GM21447 (cell line): ENCODE results near the gene ATG13.
A peak's percentile ranks its signal among the peaks of the same experiment; 100 is the strongest.
"Not testable (repeated sequence)": the region's sequence is repeated elsewhere in the genome, so short reads cannot be mapped to it uniquely, and the experiment has no call there.

Source experiments
- ATAC-seq: cut with Tn5 transposase; IDR thresholded peaks from one replicate; pipeline ENCODE4 v1.9.1; 2021; ENCODE audit not compliant: unreplicated experiment

The ATG13 gene

GRCh38 chr11:46617134-46617971, at the start of gene ATG13, which contains the start of gene HARBI1:
Gene ATG13, plus strand, starts transcription at chr11:46617553. Its CDS starts 26,739 bp downstream, at chr11:46644292.
Gene HARBI1, minus strand, starts transcription at chr11:46617227. Its CDS starts 990 bp downstream, at chr11:46616237.
- ATAC-seq = peak; percentile 89

GRCh38 chr11:46570790-46571398, 46.5 kb upstream of the ATG13 start:
- no peak for ATAC-seq

- no peak for ATAC-seq
Observed at GRCh38 chr11:46574656-46575055, 42.7 kb upstream of the ATG13 start.

- ATAC-seq = no peak
Observed at GRCh38 chr11:46577058-46577457, 40.3 kb upstream of the ATG13 start.

DNA sequence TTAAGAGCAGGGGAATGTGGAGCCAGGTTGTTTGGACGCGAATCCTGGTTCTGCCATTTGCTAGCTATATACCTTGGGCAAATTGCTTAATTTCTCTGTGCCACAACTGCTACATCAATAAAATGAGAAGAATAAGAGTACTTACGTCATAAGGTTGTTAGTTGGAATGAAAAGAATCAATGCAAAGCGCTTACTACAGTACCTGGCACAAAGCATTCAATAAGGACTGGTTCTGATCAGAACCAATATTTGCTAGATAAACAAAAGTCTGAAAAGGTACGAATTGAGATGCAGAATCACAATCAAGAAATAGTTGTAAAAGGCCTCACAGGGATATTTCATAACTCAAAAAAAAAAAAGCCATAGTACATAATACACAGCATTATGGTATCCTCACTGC, 34.8 kb upstream of the ATG13 start:
- ATAC-seq = no peak

GRCh38 chr11:46583513-46583912, 33.8 kb upstream of the ATG13 start:
- not testable (repeated sequence) for ATAC-seq

DNA sequence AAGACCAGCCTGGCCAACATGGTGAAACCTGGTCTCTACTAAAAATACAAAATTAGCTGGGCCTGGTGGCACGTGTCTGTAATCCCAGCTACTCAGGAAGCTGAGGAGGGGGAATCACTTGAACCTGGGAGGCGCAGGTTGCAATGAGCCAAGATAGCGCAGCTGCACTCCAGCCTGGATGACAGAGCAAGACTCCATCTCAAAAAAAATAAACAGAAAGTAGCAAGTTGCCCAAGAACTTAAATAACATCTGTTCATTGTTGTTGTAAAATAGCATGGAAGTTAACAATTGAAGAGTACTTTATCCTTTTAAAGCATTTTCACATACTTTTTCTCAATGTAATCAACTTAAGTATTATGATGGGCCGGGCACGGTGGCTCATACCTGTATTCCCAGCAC, 29.2 kb upstream of the ATG13 start:
- no peak for ATAC-seq

DNA sequence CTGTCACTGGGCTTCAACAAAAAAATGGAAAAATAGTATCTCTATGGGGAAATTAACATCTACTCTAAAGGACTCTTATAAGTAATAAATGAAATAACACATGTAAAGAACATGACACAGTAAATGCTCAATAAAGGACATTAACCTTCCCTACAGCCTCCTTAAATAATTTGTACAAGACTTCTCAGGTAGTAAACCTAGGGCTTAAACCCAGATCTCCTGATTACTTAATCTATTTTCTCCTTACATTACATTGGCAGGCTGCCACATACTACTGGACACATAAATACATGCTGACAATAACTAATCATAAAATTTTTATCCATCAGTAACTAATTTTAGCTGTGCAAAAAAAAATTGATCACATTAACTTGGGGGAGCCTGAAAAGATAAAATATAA, 28.4 kb upstream of the ATG13 start:
- ATAC-seq = no peak

- ATAC-seq = no peak
Observed at GRCh38 chr11:46590740-46591605, 26.4 kb upstream of the ATG13 start.

DNA sequence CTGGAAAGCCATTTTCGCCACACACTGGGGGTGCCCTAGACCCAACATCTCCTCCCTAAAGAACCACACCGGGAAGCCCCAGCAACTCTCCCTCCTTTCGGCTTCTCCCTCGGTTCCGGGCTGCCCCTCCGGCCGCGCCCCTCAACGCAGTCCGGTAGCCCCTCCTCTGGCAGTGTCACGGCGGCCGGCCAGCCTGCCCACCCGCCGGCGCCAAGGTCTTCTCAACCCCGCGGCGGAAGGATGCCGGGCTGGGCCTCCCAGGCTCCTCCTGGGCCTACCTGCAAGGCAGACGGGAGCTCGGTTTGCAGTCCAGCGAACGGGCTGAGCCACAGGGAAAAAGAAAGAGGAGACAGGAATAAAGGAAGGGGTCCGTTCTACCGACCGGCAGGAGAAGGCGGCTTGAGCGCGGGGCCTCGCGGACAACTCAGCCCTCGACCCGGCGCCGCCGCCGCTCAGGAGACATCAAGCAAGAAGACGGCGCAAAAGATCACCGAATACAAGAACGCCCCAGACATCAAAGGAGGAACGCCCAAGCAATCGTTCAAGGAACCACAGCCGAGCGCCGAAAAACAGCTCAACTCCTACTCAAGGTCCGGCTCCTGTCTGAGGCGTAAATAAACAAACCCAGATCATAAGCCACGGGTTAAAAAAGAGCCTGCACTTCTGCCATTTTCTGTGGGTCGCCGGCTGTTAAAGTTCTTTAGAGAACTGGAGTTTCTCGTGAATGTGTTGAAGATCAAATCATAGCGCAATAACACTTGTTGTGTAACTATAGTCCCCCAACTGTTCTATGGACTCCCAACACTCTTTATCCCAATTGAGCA, 23.6 kb upstream of the ATG13 start, which contains the start of gene AMBRA1:
Gene AMBRA1, minus strand, starts transcription at position 474 of the 824 bp plus-strand sequence. CDS start 45,643 bp downstream, outside the sequence.
- ATAC-seq = peak; percentile 82

DNA sequence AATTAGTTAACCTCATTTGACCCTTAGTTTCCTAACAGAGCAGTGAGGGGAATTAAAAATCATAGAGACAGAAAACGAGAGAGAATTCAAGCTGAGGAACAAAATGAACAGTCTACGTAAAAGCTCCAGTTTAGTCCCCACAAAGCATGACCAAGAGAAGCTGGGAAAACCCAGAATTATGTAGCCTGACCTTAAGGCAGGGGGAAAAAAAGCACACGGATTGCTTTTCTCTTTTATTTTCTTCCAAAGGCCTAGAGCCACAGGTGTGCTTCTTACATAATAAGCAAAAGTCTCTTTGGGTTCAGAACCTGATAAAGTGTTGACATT, 23.0 kb upstream of the ATG13 start:
- ATAC-seq = no peak

- no peak for ATAC-seq
Observed at GRCh38 chr11:46594785-46595184, 22.6 kb upstream of the ATG13 start.

- ATAC-seq = no peak
Observed at GRCh38 chr11:46597155-46597554, 20.2 kb upstream of the ATG13 start.

DNA sequence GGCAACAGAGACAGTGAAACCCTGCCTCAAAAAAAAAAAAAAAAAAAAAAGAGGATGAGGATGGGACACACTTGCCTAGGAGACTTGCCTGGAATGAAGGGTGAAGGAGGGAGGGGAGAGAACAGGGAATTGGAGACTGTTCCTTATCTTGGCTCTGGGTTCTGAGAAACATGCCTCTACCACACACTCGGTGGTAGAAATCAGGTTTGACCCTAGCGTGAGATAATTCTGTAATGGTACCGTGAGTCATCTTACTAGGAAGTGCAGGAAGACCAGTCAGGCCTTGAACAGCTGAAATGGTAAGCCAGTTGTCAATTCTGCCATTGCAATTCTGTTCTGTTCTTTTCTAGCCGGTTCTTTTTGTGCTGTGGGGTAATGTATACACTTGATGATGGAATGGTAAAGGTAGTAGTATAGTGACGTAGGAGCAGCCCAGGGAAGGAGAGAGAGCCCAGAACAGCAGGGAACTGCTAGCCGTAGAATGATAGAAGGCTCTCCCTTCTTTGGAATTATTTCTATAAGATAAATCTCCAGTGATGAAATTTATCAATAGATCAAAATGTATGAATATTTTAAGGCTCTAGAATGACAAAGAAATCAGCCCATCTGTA, 19.6 kb upstream of the ATG13 start:
- ATAC-seq = no peak

GRCh38 chr11:46599340-46600193, 17.8 kb upstream of the ATG13 start:
- ATAC-seq = no peak

DNA sequence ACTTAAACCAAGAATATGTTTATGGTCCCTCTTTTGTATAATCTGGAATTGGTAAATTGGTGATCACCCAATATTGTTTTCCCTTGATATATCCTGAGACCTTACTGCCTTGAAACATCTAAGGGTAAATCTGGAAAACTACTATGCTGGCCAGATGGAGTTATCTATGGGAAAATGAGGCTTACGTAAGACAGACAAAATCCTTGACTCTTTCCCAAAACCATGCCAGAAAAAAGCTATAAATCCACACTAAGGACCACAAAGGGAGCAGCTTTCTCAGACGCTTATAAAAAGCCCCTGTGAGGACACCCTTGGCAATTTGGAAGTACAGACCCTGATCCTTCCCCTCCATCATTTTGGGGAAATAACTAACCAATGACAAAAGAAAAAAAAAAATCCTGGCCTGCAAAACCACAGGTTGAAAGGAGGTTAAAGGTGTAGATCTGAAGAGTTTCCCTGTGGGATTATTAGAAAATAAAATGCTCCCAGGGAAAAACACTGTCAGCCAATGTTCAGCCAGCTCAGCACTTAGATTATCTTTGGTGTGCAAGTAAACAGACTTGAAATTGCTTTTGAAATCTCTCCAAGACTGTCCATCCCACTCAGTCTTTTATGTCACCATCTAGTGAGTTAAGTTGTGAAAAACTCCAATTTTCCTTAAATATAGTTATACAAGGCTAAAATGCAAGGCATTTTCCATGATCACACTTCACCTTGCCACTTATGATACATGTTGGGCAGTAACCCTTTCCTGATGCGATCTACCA, 17.0 kb upstream of the ATG13 start:
- ATAC-seq = no peak

DNA sequence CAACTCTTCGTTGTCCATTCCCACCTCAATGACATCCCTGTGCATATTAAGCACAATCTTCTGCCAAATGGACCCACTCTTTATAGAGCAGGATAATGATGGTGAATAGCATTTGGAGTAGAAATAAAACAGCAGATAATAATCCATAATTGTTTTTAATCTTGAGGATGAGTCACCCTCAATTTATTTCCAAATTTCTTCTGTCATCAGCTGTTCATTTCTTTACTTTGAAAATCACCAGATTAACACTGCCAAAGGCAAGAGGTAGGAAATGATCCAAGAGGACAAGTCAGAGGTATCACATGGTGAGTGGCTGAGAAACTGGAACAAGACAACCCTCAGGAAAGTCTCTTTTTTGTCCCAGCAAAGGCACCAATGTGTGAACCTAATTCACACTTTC, 16.2 kb upstream of the ATG13 start:
- no peak for ATAC-seq

GRCh38 chr11:46603704-46604308, 13.5 kb upstream of the ATG13 start:
- no peak for ATAC-seq
